OCI-LY3 (cell line): Measurements from ENCODE around the gene JAM3.

Experiments
- H2AFZ ChIP-seq: fragments of 200-600, 300-600 bp; shearing (Covaris generic); 2 replicates; pipeline ENCODE4 v1.6.0; 2014; ENCODE audit warnings: antibody characterized with exemption, low read depth, low read length
- H3K27ac ChIP-seq: fragments of 200-600, 300-600 bp; sonication (generic); 2 replicates; pipeline ENCODE4 v1.5.1; 2014; ENCODE audit warnings: mild to moderate bottlenecking, low read length, moderate library complexity, mixed read lengths
- H3K27me3 ChIP-seq: fragments of 200-600, 300-600 bp; sonication (generic); 2 replicates; pipeline ENCODE4 v1.6.1; 2014; ENCODE audit warnings: low read depth, low read length, mixed read lengths
- H3K36me3 ChIP-seq: fragments of 200-600, 300-600 bp; sonication (generic); replicated peaks from 2 replicates; pipeline ENCODE3; 2014; ENCODE audit warnings: low read depth, low read length, mixed read lengths
- H3K4me1 ChIP-seq: fragments of 300-600, 200-600 bp; sonication (generic); 2 replicates; pipeline ENCODE4 v1.6.1; 2014; ENCODE audit warnings: low read length, mixed read lengths
- H3K4me2 ChIP-seq: fragments of 200-600, 300-600 bp; sonication (generic); 2 replicates; pipeline ENCODE4 v1.6.1; 2014; ENCODE audit warnings: low read length, mixed read lengths
- H3K4me3 ChIP-seq: fragments of 300-600, 200-600 bp; sonication (generic); 2 replicates; pipeline ENCODE4 v1.5.1; 2014; ENCODE audit warnings: antibody characterized with exemption, mild to moderate bottlenecking, low read length, moderate library complexity
- H3K79me2 ChIP-seq: fragments of 300-600, 200-600 bp; shearing (Covaris generic); 2 replicates; pipeline ENCODE4 v1.6.1; 2014; ENCODE audit warnings: mild to moderate bottlenecking, low read length, mixed read lengths
- H3K9ac ChIP-seq: fragments of 300-600, 200-600 bp; shearing (Covaris generic); 2 replicates; pipeline ENCODE4 v1.6.0; 2014; ENCODE audit warnings: mild to moderate bottlenecking, low read length, moderate library complexity
- H3K9me3 ChIP-seq: fragments of 200-600, 300-600 bp; shearing (Covaris generic); 2 replicates; pipeline ENCODE4 v1.6.1; 2014; ENCODE audit warnings: low read length, mixed read lengths; ENCODE audit not compliant: insufficient read depth
- H4K20me1 ChIP-seq: fragments of 200-600, 300-600 bp; sonication (generic); 2 replicates; pipeline ENCODE4 v1.6.1; 2016; ENCODE audit warnings: low read length, mixed read lengths; ENCODE audit not compliant: insufficient read depth
- CTCF ChIP-seq: fragments of 200-600, 300-600 bp; sonication (generic); IDR thresholded peaks from 2 replicates; pipeline ENCODE4 v1.5.1; 2014; ENCODE audit warnings: antibody characterized with exemption, low read length, low read depth
- EZH2phosphoT487 ChIP-seq: fragments of 200-600 bp; shearing (Covaris generic); IDR thresholded peaks from 2 replicates; pipeline ENCODE4 v1.6.1; 2018; ENCODE audit warnings: antibody characterized with exemption, mixed run types, low read depth

The JAM3 gene

GRCh38 chr11:134041791-134042696 lies 26.8 kb upstream of the JAM3 start:
- Histone ChIP-seq H2AFZ (no peak overlapping the region), H3K9me3 (no peaks in the 10 kb centered on the region), H3K4me2 (no peak overlapping the region), H3K36me3 (no peaks in the 10 kb centered on the region), H3K27ac (no peak overlapping the region), H3K79me2 (no peaks in the 10 kb centered on the region), H3K9ac (no peak overlapping the region), H3K4me1 (no peaks in the 10 kb centered on the region), H3K4me3 (no peak overlapping the region), H3K27me3 (no peaks in the 10 kb centered on the region), H4K20me1 (no peaks in the 10 kb centered on the region)
- TF ChIP-seq EZH2phosphoT487, result no peak
- TF ChIP-seq CTCF, result no peak

GRCh38 chr11:134043821-134044420 lies 25.0 kb upstream of the JAM3 start:
- Histone ChIP-seq H3K9ac (no peak overlapping the region), H3K4me3 (no peak overlapping the region), H3K27ac (no peak overlapping the region), H3K4me2 (no peak overlapping the region), H3K4me1 (no peaks in the 10 kb centered on the region), H3K27me3 (no peaks in the 10 kb centered on the region), H3K36me3 (no peaks in the 10 kb centered on the region), H3K79me2 (no peaks in the 10 kb centered on the region), H3K9me3 (no peaks in the 10 kb centered on the region), H4K20me1 (no peaks in the 10 kb centered on the region), H2AFZ (no peak overlapping the region)
- no peak for TF ChIP-seq CTCF
- no peak for TF ChIP-seq EZH2phosphoT487

GRCh38 chr11:134044514-134045284 lies 24.2 kb upstream of the JAM3 start:
- no peaks in the 10 kb centered on the region for H3K9me3 ChIP-seq
- no peak overlapping the region for H3K4me2 ChIP-seq
- no peaks in the 10 kb centered on the region for H3K4me1 ChIP-seq
- H3K27ac ChIP-seq, result no peak overlapping the region
- H3K27me3 ChIP-seq, result no peaks in the 10 kb centered on the region
- H3K4me3 ChIP-seq, result no peak overlapping the region
- no peak for TF ChIP-seq CTCF
- TF ChIP-seq EZH2phosphoT487, result no peak
- H3K36me3 ChIP-seq, result no peaks in the 10 kb centered on the region
- H3K9ac ChIP-seq, result no peak overlapping the region
- H3K79me2 ChIP-seq, result no peaks in the 10 kb centered on the region
- H4K20me1 ChIP-seq, result no peaks in the 10 kb centered on the region
- H2AFZ ChIP-seq, result no peak overlapping the region
